Brain microvascular endothelial cell (primary cell): ENCODE measurements around the gene EMILIN3.

Experiments
- DNase-seq: peaks from one replicate; pipeline ENCODE4 v3.0.0-alpha.2; 2020
- H3K27ac ChIP-seq: fragments of 250-450 bp; sonication (Bioruptor Pico); 2 replicates; pipeline ENCODE4 v1.5.1; 2020; ENCODE audit warnings: mild to moderate bottlenecking, moderate library complexity
- H3K27me3 ChIP-seq: fragments of 250-450 bp; sonication (Bioruptor Pico); replicated peaks from 2 replicates; pipeline ENCODE4 v1.5.1; 2020; ENCODE audit warnings: mild to moderate bottlenecking
- H3K36me3 ChIP-seq: fragments of 250-450 bp; sonication (Bioruptor Pico); replicated peaks from 2 replicates; pipeline ENCODE4 v1.5.1; 2020; ENCODE audit warnings: mild to moderate bottlenecking
- H3K4me3 ChIP-seq: 2 replicates; pipeline ENCODE4 v1.5.1; 2011; ENCODE audit warnings: low read depth, mild to moderate bottlenecking, control low read depth, low read length, moderate library complexity
- CTCF ChIP-seq: IDR thresholded peaks from 2 replicates; pipeline ENCODE4 v1.5.1; 2011; ENCODE audit warnings: low read depth, mild to moderate bottlenecking, moderate library complexity, low read length, control low read depth, inconsistent platforms; ENCODE audit errors: missing control alignments
- in situ Hi-C: cut with HindIII; loops from 2 replicates; pipeline ENCODE4 v1.10.0; 2017; ENCODE audit warnings: low sequenced_read_pairs, low pct_ligation_motif_present

Gene EMILIN3

GRCh38 chr20:41340327-41341055 lies 26.1 kb downstream of the EMILIN3 start, which contains the start of gene LPIN3:
LPIN3 (plus strand) TSS chr20:41340821; CDS start chr20:41345804, 4,983 bp downstream.
- Histone ChIP-seq H3K4me3 (peak within 1 kb of the TSS; percentile 56), H3K27ac (no peak within 1 kb of the TSS), H3K36me3 (no peaks in the 10 kb centered on the region), H3K27me3 (no peaks in the 10 kb centered on the region)
- no peak for TF ChIP-seq CTCF
- in situ Hi-C loops, result no loop called here
- peak; percentile 31 for DNase-seq

- peak overlapping the region; percentile 56 for H3K4me3 ChIP-seq
- H3K27me3 ChIP-seq, result no peaks in the 10 kb centered on the region
- in situ Hi-C loops, result no loop called here
- no peak overlapping the region for H3K27ac ChIP-seq
- DNase-seq, result peak; percentile 58
- TF ChIP-seq CTCF, result peak; percentile 97
- no peaks in the 10 kb centered on the region for H3K36me3 ChIP-seq
Observed at GRCh38 chr20:41339957-41340326, 26.7 kb downstream of the EMILIN3 start.

- in situ Hi-C loops, result no loop called here
- DNase-seq, result no peak
- no peak for TF ChIP-seq CTCF
- H3K27me3 ChIP-seq, result no peaks in the 10 kb centered on the region
- H3K27ac ChIP-seq, result no peak overlapping the region
- no peak overlapping the region for H3K4me3 ChIP-seq
- no peaks in the 10 kb centered on the region for H3K36me3 ChIP-seq
Observed at GRCh38 chr20:41336711-41337492, 29.7 kb downstream of the EMILIN3 start.

- Histone ChIP-seq H3K4me3 (no peak overlapping the region), H3K36me3 (no peaks in the 10 kb centered on the region), H3K27me3 (no peaks in the 10 kb centered on the region), H3K27ac (no peak overlapping the region)
- TF ChIP-seq CTCF, result no peak
- in situ Hi-C loops, result no loop called here
- no peak for DNase-seq
Observed at GRCh38 chr20:41335591-41335990, 31.0 kb downstream of the EMILIN3 start.

- no peaks in the 10 kb centered on the region for H3K36me3 ChIP-seq
- DNase-seq, result no peak
- H3K4me3 ChIP-seq, result no peak overlapping the region
- in situ Hi-C loops, result no loop called here
- no peak overlapping the region for H3K27ac ChIP-seq
- TF ChIP-seq CTCF, result no peak
- no peaks in the 10 kb centered on the region for H3K27me3 ChIP-seq
Observed at GRCh38 chr20:41334443-41335421, 31.9 kb downstream of the EMILIN3 start.
